Gastroesophageal sphincter (tissue), 4 donors: Measurements from ENCODE around the gene ARHGAP18. TPM values are rescaled to one million over a fixed set of nuclear protein-coding genes. Genes with fewer than 3 reads are reported as not detected.

Source experiments
- ATAC-seq: fragments of 150-250 bp; one replicate; pipeline ENCODE4 v1.9.1; 2016; ENCODE audit warnings: mild to moderate bottlenecking, moderate library complexity
- H3K27ac ChIP-seq, 4 donors: fragments of 200-600 bp; sonication (generic) in 3 of 4; 1 replicate in 3 of 4; 2 replicates in 1 of 4; pipeline ENCODE4 v1.5.1; 2016 to 2019
- H3K27me3 ChIP-seq: fragments of 200-600 bp; sonication (generic); one replicate; pipeline ENCODE4 v1.5.1; 2019
- H3K36me3 ChIP-seq, 2 donors: fragments of 200-600 bp; sonication (generic); one replicate each; pipeline ENCODE4 v1.5.1; 2019; ENCODE audit warnings: control low read depth in 1 of 2
- H3K4me1 ChIP-seq, 3 donors: fragments of 200-600 bp; sonication (generic); 1 replicate in 2 of 3; 2 replicates in 1 of 3; pipeline ENCODE4 v1.5.1; 2016 to 2019; ENCODE audit warnings: control low read depth in 2 of 3
- H3K4me3 ChIP-seq, 2 donors: fragments of 200-600 bp; sonication (generic); one replicate each; pipeline ENCODE4 v1.5.1; 2019; ENCODE audit warnings: mild to moderate bottlenecking in 1 of 2, moderate library complexity in 1 of 2
- H3K9me3 ChIP-seq, 3 donors: fragments of 200-600 bp; sonication (generic); one replicate each; pipeline ENCODE4 v1.5.1; 2017 to 2019; ENCODE audit warnings: control low read depth in 2 of 3
- CTCF ChIP-seq, 4 experiments: fragments of 200-600 bp in 2 of 4; fragments of 450-650 bp in 2 of 4; sonication (generic) in 1 of 4; IDR thresholded peaks; one replicate each; pipeline ENCODE4 v1.5.1; 2017 to 2019; ENCODE audit warnings: antibody characterized with exemption in 4 of 4, mild to moderate bottlenecking in 2 of 4, moderate library complexity in 2 of 4
- EP300 ChIP-seq: sonication (generic); formaldehyde crosslinking; IDR thresholded peaks from one replicate; pipeline ENCODE4 v1.6.1; 2017; ENCODE audit warnings: antibody characterized with exemption, mild to moderate bottlenecking
- POLR2A ChIP-seq, 2 donors: fragments of 450-650 bp; IDR thresholded peaks; one replicate each; pipeline ENCODE4 v1.6.1; 2017; ENCODE audit warnings: antibody characterized with exemption in 2 of 2, mild to moderate bottlenecking in 2 of 2, moderate library complexity in 1 of 2
- POLR2AphosphoS5 ChIP-seq: sonication (generic); formaldehyde crosslinking; IDR thresholded peaks from one replicate; pipeline ENCODE4 v1.6.1; 2017; ENCODE audit warnings: antibody characterized with exemption
- WGBS, 2 donors: methylation state at CpG; one replicate each; pipeline ENCODE4 v1.1.5; 2018; ENCODE audit warnings: low coverage in 1 of 2; 5-methylcytosine and 5-hydroxymethylcytosine counted together
- total RNA-seq, 4 donors: library from RNA; depleted of rRNA; stranded (reverse); fragments of >200 nt; gene quantifications; one replicate each; pipeline ENCODE4 v1.1.0, GENCODE V29; 2016

Gene ARHGAP18
- total RNA-seq, 4 donors from 2014 or later, result 2.8 to 15.0 (median 9.4) TPM

DNA sequence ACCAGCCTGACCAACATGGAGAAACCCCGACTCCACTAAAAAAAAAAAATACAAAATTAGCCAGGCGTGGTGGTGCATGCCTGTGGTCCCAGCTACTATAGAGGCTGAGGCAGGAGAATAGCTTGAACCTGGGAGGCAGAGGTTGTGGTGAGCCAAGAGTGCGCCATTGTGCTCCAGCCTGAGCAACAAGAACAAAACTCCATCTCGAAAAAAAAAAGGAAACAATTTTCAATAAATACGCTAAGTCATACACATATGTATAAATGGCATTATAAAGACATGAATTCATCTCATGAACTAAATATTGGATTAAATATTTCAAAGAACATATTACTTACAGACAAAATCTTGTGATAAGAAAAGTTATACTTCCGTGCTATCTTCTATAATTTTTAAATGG is 2.9 kb downstream of the ARHGAP18 start:
- TF ChIP-seq EP300 (no peak), POLR2AphosphoS5 (no peak), POLR2A (IDR thresholded peaks at IDR 0.05) (no peak), CTCF (IDR thresholded peaks at IDR 0.05) (no peak)
- H3K9me3 ChIP-seq, result no peaks in the 10 kb centered on the region
- no peak overlapping the region for H3K27ac ChIP-seq
- no peak for ATAC-seq
- H3K36me3 ChIP-seq, result no peaks in the 10 kb centered on the region
- no peak overlapping the region for H3K4me3 ChIP-seq
- no peaks in the 10 kb centered on the region for H3K27me3 ChIP-seq
- peaks cover 0 to 23% (median 3%) of the 10 kb centered on the region in 3 donors for H3K4me1 ChIP-seq
- 92 to 93% methylated on average over 5 to 6 of the region's 6 CpGs for WGBS, 2 donors

DNA sequence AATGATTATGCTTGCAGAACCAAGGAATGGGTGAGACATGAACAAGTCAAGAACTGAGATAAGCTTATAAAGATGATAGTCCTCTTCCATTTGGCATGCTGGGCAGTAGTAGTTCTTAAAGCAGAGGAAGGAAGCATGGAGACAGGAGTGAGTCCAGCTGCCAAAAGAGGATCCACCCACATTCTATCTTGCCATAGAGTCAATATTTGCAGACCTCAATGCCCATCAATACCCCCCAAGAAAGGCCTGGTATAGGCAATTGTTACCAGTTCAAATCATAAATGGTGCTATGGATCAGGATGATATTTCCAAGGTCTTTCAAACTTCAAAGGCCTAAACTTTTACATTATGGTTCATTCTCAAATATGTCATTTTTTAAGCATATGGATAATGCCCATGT is 4.8 kb downstream of the ARHGAP18 start:
- TF ChIP-seq POLR2AphosphoS5, result no peak
- no peak for TF ChIP-seq CTCF (IDR thresholded peaks at IDR 0.05)
- TF ChIP-seq POLR2A (IDR thresholded peaks at IDR 0.05), result no peak
- no peak for TF ChIP-seq EP300
- Histone ChIP-seq H3K27me3 (no peaks in the 10 kb centered on the region), H3K9me3 (no peaks in the 10 kb centered on the region)

GRCh38 chr6:129704708-129705107 is 5.3 kb downstream of the ARHGAP18 start:
- no peak for TF ChIP-seq POLR2AphosphoS5
- TF ChIP-seq CTCF (IDR thresholded peaks at IDR 0.05), result no peak
- no peak for TF ChIP-seq POLR2A (IDR thresholded peaks at IDR 0.05)
- no peak for TF ChIP-seq EP300
- no peak for ATAC-seq
- peaks cover 0 to 11% (median 3%) of the 10 kb centered on the region in 3 donors for H3K4me1 ChIP-seq
- no peak overlapping the region for H3K4me3 ChIP-seq
- H3K27ac ChIP-seq, result no peak overlapping the region
- no peaks in the 10 kb centered on the region for H3K27me3 ChIP-seq
- H3K36me3 ChIP-seq, result no peaks in the 10 kb centered on the region
- no peaks in the 10 kb centered on the region for H3K9me3 ChIP-seq

More for the DNA sequence above, 4.8 kb downstream of the ARHGAP18 start:
- Histone ChIP-seq H3K4me1 (peaks cover 0 to 16% (median 3%) of the 10 kb centered on the region in 3 donors), H3K27ac (no peak overlapping the region), H3K4me3 (no peak overlapping the region), H3K36me3 (no peaks in the 10 kb centered on the region)
- no peak for ATAC-seq

DNA sequence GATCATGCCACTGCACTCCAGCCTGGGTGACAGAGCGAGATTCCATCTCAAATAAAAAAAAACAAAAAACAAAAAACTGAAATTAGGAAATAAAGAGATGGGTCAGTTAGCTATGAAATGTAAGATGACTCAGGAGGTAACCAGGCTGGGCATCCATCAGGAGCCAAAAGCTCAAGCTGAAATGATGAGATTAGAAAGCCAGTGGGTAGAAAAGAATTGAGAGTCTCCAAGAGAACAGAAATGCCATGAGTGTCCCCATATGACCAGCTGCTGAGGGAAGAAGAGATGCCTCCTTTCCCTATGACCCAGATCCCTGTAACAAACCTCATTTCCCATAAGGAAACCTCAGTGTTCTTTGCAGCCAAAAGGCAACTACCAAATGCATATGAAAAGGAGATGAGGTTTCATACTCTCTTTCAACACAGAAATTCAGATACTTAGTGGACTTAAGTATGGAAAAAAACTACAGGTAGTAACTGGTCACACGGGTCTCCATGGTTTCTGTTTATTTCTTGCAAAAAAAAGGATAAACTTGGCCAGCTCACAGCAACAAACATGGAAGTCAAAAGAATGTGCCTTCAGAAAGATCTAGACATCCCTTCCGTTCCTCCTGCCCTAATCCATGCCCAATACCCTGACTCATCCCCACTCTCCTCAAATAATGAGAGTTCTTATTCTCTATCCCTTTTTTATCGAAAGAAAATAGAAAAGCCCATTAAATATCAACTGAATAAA is 8.1 kb downstream of the ARHGAP18 start:
- Histone ChIP-seq H3K4me3 (no peak overlapping the region), H3K36me3 (no peaks in the 10 kb centered on the region), H3K9me3 (no peaks in the 10 kb centered on the region), H3K27me3 (no peaks in the 10 kb centered on the region), H3K27ac (no peak overlapping the region), H3K4me1 (no peaks in the 10 kb centered on the region)
- 71% methylated on average over 3 to 4 of the region's 4 CpGs for WGBS, 2 donors
- TF ChIP-seq POLR2AphosphoS5 (no peak), EP300 (no peak)
- no peak for ATAC-seq

- Histone ChIP-seq H3K9me3 (no peaks in the 10 kb centered on the region), H3K27me3 (no peaks in the 10 kb centered on the region), H3K4me1 (no peaks in the 10 kb centered on the region), H3K27ac (no peak overlapping the region), H3K36me3 (no peaks in the 10 kb centered on the region), H3K4me3 (no peak overlapping the region)
- ATAC-seq, result no peak
- TF ChIP-seq POLR2A (IDR thresholded peaks at IDR 0.05) (no peak), EP300 (no peak), CTCF (IDR thresholded peaks at IDR 0.05) (no peak), POLR2AphosphoS5 (no peak)
- 92 to 100% methylated on average over 2 of the region's 2 CpGs for WGBS, 2 donors
Observed at GRCh38 chr6:129700666-129701065, 9.3 kb downstream of the ARHGAP18 start.
